ENCODE results near the gene PDE6G. TPM values are rescaled to one million over a fixed set of nuclear protein-coding genes. Genes with fewer than 3 reads are reported as not detected.
A peak's percentile ranks its signal among the peaks of the same experiment; 100 is the strongest.

PDE6G gene
- total RNA-seq, 4 donors from 2014 or later: 2.9 TPM; not detected in 3

DNA sequence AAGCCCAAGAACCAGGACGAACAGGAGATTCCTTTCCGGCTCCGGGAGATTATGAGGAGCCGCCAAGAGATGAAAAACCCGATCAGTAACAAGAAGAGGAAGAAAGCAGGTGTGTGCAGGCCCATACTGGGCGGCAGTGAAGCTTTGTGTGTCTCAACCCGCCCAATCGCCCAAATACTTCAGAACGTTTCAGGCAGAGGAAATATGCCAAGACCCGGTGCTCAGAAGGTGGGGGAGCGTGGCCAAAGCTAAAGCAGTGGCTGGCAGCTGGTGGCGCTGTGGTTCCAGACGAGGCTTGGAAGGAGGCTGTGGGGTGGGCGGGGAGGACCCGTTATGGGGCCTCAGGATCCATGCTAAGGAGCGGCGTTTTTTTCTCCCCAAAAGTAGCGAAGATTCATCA is 11.4 kb upstream of the PDE6G start:
- DNase-seq (ENCODE audit: low spot score) (no peak), ATAC-seq (ENCODE audit: low FRiP score) (no peak)
- TF ChIP-seq, protein P1, sequence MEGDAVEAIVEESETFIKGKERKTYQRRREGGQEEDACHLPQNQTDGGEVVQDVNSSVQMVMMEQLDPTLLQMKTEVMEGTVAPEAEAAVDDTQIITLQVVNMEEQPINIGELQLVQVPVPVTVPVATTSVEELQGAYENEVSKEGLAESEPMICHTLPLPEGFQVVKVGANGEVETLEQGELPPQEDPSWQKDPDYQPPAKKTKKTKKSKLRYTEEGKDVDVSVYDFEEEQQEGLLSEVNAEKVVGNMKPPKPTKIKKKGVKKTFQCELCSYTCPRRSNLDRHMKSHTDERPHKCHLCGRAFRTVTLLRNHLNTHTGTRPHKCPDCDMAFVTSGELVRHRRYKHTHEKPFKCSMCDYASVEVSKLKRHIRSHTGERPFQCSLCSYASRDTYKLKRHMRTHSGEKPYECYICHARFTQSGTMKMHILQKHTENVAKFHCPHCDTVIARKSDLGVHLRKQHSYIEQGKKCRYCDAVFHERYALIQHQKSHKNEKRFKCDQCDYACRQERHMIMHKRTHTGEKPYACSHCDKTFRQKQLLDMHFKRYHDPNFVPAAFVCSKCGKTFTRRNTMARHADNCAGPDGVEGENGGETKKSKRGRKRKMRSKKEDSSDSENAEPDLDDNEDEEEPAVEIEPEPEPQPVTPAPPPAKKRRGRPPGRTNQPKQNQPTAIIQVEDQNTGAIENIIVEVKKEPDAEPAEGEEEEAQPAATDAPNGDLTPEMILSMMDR (IDR thresholded peaks at IDR 0.05): no peak

GRCh38 chr17:81666342-81667191 is 10.2 kb upstream of the PDE6G start, which contains the start of the genes CCDC137 and OXLD1:
TSS of gene CCDC137 (plus strand) at chr17:81666737. CDS start at chr17:81666767, 30 bp downstream.
TSS of gene OXLD1 (minus strand) at chr17:81666605. CDS start at chr17:81666577, 28 bp downstream.
- DNase-seq (ENCODE audit: low spot score) (peak; percentile 78), ATAC-seq (ENCODE audit: low FRiP score) (peak; percentile 97)
- TF ChIP-seq, protein P1 (IDR thresholded peaks at IDR 0.05): no peak

GRCh38 chr17:81666092-81666341 is 9.7 kb upstream of the PDE6G start:
- ATAC-seq (ENCODE audit: low FRiP score) (peak; percentile 28), DNase-seq (ENCODE audit: low spot score) (no peak)
- TF ChIP-seq, protein P1 (IDR thresholded peaks at IDR 0.05): no peak

DNA sequence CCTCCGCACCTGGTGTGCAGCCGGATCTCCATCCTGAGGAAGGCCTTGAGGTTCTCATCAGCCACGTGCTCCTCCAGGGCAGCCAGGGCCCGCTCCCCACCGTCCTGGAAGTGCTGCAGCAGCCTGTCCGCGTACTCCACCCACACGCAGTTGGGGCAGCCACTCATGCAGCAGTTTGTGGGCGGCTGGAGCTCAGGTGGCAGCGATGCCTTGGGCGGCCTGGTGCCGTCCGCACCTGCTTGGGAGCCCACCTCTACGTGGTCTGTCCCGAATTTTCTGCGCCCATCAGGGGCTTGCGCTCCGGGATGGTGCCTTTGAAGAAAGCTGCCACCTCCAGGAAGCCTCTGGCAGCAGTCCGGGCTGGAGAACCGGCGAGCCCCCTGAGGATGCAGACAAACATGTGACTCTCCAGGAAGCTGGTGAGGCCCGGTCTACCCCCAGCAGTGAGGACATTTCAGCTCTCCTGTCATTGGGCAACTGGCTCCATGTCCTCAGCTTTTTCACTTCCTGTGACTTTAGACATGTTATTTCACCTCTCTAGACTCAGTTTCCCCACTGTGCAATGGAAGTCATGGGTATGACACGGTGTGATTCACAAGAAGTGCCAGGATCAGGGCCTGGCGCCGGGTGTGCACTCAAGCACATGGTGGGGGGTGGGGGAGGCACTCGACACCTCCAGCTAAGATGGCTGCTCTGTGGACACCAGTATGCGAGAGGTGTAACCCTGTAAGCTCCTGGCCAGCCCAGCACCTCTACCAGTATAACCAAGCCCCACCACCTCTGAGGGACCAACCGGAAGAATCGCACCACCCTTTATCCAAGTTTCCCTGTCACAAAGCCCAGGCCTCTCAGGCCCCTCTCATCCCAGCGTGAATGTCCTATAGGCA is 9.1 kb upstream of the PDE6G start:
- peak; percentile 32 for DNase-seq (ENCODE audit: low spot score)
- TF ChIP-seq, protein P1 (IDR thresholded peaks at IDR 0.05): no peak
- ATAC-seq (ENCODE audit: low FRiP score): peak; percentile 29

GRCh38 chr17:81664051-81664470 is 7.7 kb upstream of the PDE6G start:
- DNase-seq (ENCODE audit: low spot score): no peak
- TF ChIP-seq, protein P1 (IDR thresholded peaks at IDR 0.05): no peak
- no peak for ATAC-seq (ENCODE audit: low FRiP score)

DNA sequence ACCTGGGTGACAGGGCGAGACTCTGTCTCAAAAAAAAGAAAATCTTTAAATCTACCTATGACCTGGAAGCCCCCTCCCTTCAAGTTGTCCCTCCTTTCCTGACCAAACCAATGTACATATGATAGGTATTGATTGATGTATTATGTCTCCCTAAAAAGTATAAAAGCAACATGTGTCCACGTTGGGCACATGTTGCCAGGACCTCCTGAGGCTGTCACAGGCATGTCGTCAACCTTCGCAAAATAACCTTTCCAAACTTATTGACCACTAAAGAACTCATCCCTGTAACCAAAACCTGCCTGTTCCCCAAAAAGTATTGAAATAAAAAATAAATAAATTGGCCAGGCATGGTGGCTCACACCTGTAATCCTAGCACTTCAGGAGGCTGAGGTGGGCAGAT is 5.7 kb upstream of the PDE6G start:
- TF ChIP-seq, protein P1 (IDR thresholded peaks at IDR 0.05): no peak
- no peak for ATAC-seq (ENCODE audit: low FRiP score)
- no peak for DNase-seq (ENCODE audit: low spot score)

Data from omental fat pad (tissue), 4 donors.